Sigmoid colon (tissue), 4 donors: ENCODE results near the gene CDIPT.

ENCODE experiments used
- POLR2A ChIP-seq, 2 donors: fragments of 450-650 bp; IDR thresholded peaks; one replicate each; pipeline ENCODE4 v1.6.1; 2016; ENCODE audit warnings: antibody characterized with exemption in 2 of 2, mild to moderate bottlenecking in 2 of 2, moderate library complexity in 2 of 2
- POLR2AphosphoS5 ChIP-seq, 4 donors: sonication (generic); formaldehyde crosslinking; IDR thresholded peaks; one replicate each; pipeline ENCODE4 v1.6.1; 2017; ENCODE audit warnings: antibody characterized with exemption in 4 of 4

GRCh38 chr16:29899516-29900101 is 36.6 kb upstream of the CDIPT start, which contains the start of gene SEZ6L2:
- TF ChIP-seq POLR2AphosphoS5 (IDR thresholded peaks at IDR 0.05): no peak
- TF ChIP-seq POLR2A (IDR thresholded peaks at IDR 0.05): no peak
